Endothelial cell of umbilical vein (primary cell): ENCODE results near the gene ZNF302. TPM values are rescaled to one million over a fixed set of nuclear protein-coding genes. Genes with fewer than 3 reads are reported as not detected.

Experiments used
- BruUV-seq: library from RNA; stranded (reverse); fragments of 400-500 nt; replicated peaks from 2 replicates; lab custom pipeline; 2021; lab: Mats Ljungman, UMichigan
- CTCF ChIA-PET: fragments of 300-600, 350-600 bp; sonication (Branson Sonifier 250); formaldehyde crosslinking; loops from one replicate; lab custom pipeline; 2021; ENCODE audit warnings: antibody characterized with exemption, inconsistent platforms; lab: Charles Lee
- POLR2A ChIA-PET: fragments of 300-600, 350-600 bp; sonication (Branson Sonifier 250); formaldehyde crosslinking; loops from one replicate; lab custom pipeline; 2021; ENCODE audit warnings: antibody characterized with exemption, inconsistent platforms; lab: Charles Lee
- DNase-seq: peaks from one replicate; pipeline ENCODE4 v3.0.0-alpha.2; 2011; ENCODE audit warnings: low read depth, low spot score
- FAIRE-seq: peaks from 2 replicates; lab custom pipeline; 2011; peaks lifted over from hg19 to GRCh38; lab: Jason Lieb, UNC
- H2AFZ ChIP-seq: 2 replicates; pipeline ENCODE4 v1.6.0; 2012; ENCODE audit warnings: low read depth, low read length, control low read depth, inconsistent platforms
- H3K27ac ChIP-seq: 2 replicates; pipeline ENCODE4 v1.5.1; 2011; ENCODE audit warnings: low read depth, mild to moderate bottlenecking, control low read depth, low read length, moderate library complexity; ENCODE audit not compliant: insufficient read depth
- H3K27me3 ChIP-seq, 2 experiments: 2 replicates each; pipeline versions ENCODE4 v1.6.0 to v1.6.1; 2011; ENCODE audit warnings: low read length in 2 of 2, mixed read lengths in 1 of 2; ENCODE audit not compliant: control insufficient read depth in 2 of 2, insufficient read depth in 2 of 2
- H3K36me3 ChIP-seq, 2 experiments: 2 replicates in 1 of 2; 3 replicates in 1 of 2; pipeline ENCODE4 v1.5.1; 2011; ENCODE audit warnings: low read length in 2 of 2, mild to moderate bottlenecking in 1 of 2, moderate library complexity in 1 of 2; ENCODE audit not compliant: control insufficient read depth in 2 of 2, insufficient read depth in 2 of 2; ENCODE audit errors: extremely low read depth in 1 of 2
- H3K4me1 ChIP-seq: 3 replicates; pipeline ENCODE4 v1.5.1; 2011; ENCODE audit warnings: mild to moderate bottlenecking, low read length; ENCODE audit not compliant: control insufficient read depth, insufficient read depth; ENCODE audit errors: extremely low read depth
- H3K4me2 ChIP-seq: 2 replicates; pipeline ENCODE4 v1.6.1; 2011; ENCODE audit warnings: low read length, control low read depth, mixed read lengths; ENCODE audit not compliant: insufficient read depth
- H3K4me3 ChIP-seq, 3 experiments: fragments of 200-600 bp in 1 of 3; sonication (generic), shearing (Covaris generic) in 1 of 3; replicated peaks in 1 of 3; 2 replicates each; pipeline ENCODE4 v1.5.1; 2011 to 2016; ENCODE audit warnings: control low read depth in 3 of 3, low read length in 3 of 3, mild to moderate bottlenecking in 2 of 3, inconsistent platforms in 1 of 3, low read depth in 1 of 3, moderate library complexity in 1 of 3; ENCODE audit not compliant: insufficient read depth in 1 of 3
- H3K79me2 ChIP-seq: 2 replicates; pipeline ENCODE4 v1.6.0; 2012; ENCODE audit warnings: low read length, inconsistent platforms; ENCODE audit not compliant: control insufficient read depth, insufficient read depth
- H3K9ac ChIP-seq: replicated peaks from 2 replicates; pipeline ENCODE3; 2011; ENCODE audit warnings: low read length, control low read depth; ENCODE audit not compliant: insufficient read depth; ENCODE audit errors: extremely low read depth
- H3K9me1 ChIP-seq: replicated peaks from 3 replicates; pipeline ENCODE4 v1.6.0; 2011; ENCODE audit warnings: mild to moderate bottlenecking, low read length; ENCODE audit not compliant: control insufficient read depth, insufficient read depth; ENCODE audit errors: extremely low read depth
- H3K9me3 ChIP-seq: replicated peaks from 2 replicates; pipeline ENCODE4 v1.5.1; 2012; ENCODE audit warnings: low read length, inconsistent platforms; ENCODE audit not compliant: control insufficient read depth, insufficient read depth
- H4K20me1 ChIP-seq: replicated peaks from 2 replicates; pipeline ENCODE3; 2011; ENCODE audit warnings: mild to moderate bottlenecking, low read length; ENCODE audit not compliant: control insufficient read depth, insufficient read depth; ENCODE audit errors: extremely low read depth
- CTCF ChIP-seq, 2 donors: IDR thresholded peaks; 1 replicate in 1 of 2; 2 replicates in 1 of 2; pipeline ENCODE4 v1.5.1; 2011; ENCODE audit warnings: low read length in 2 of 2, mild to moderate bottlenecking in 2 of 2, moderate library complexity in 2 of 2, control low read depth in 1 of 2, inconsistent platforms in 1 of 2, low read depth in 1 of 2; ENCODE audit not compliant: insufficient read depth in 1 of 2; ENCODE audit errors: extremely low read depth in 1 of 2
- EZH2 ChIP-seq: IDR thresholded peaks from 2 replicates; pipeline ENCODE4 v1.6.1; 2012; ENCODE audit warnings: borderline replicate concordance, low read depth, mild to moderate bottlenecking, moderate library complexity, low read length, inconsistent platforms; ENCODE audit not compliant: severe bottlenecking
- FOS ChIP-seq: IDR thresholded peaks from 2 replicates; pipeline ENCODE4 v1.6.1; 2011; ENCODE audit warnings: mild to moderate bottlenecking, low read length, moderate library complexity, borderline replicate concordance; ENCODE audit not compliant: insufficient read depth
- GATA2 ChIP-seq: IDR thresholded peaks from 2 replicates; pipeline ENCODE4 v1.7.0; 2011; ENCODE audit warnings: low read depth, mild to moderate bottlenecking, moderate library complexity, mixed read lengths, low read length; ENCODE audit not compliant: insufficient read length, insufficient read depth
- JUN ChIP-seq: IDR thresholded peaks from 2 replicates; pipeline ENCODE4 v1.6.1; 2011; ENCODE audit warnings: borderline replicate concordance, low read depth; ENCODE audit not compliant: insufficient read length, insufficient read depth
- MAX ChIP-seq: IDR thresholded peaks from 2 replicates; pipeline ENCODE4 v1.6.1; 2011; ENCODE audit not compliant: insufficient read depth, insufficient read length
- MYC ChIP-seq: IDR thresholded peaks from one replicate; pipeline ENCODE4 v1.6.1; 2011; ENCODE audit warnings: mild to moderate bottlenecking, low read depth, low read length
- POLR2A ChIP-seq: IDR thresholded peaks from 2 replicates; pipeline ENCODE4 v1.6.1; 2012; ENCODE audit warnings: low read depth, mild to moderate bottlenecking, control low read depth, low read length
- POLR2AphosphoS5 ChIP-seq: IDR thresholded peaks from 2 replicates; pipeline ENCODE4 v1.6.1; 2012; ENCODE audit warnings: low read depth, mild to moderate bottlenecking, control low read depth, low read length, moderate library complexity; ENCODE audit not compliant: insufficient read depth
- dilution Hi-C: fragments of 300-500 bp; cut with MboI; formaldehyde crosslinking; loops from one replicate; pipeline ENCODE4 v1.15.0; 2019; ENCODE audit warnings: low sequenced_read_pairs; ENCODE audit not compliant: extremely low pct_ligation_motif_present
- intact Hi-C: fragments of 100-400 bp; cut with micrococcal nuclease; formaldehyde crosslinking; loops from one replicate; pipeline ENCODE4 v1.10.0; 2022
- polyA plus RNA-seq, 4 experiments: library from polyadenylated mRNA; depleted of rRNA in 3 of 4; stranded (reverse) in 3 of 4; unstranded in 1 of 4; fragments of >200 nt; gene quantifications; 2 replicates each; pipeline versions ENCODE4 v1.2.1 to v1.2.3, GENCODE V29; 2011 to 2012; ENCODE audit warnings: missing spikeins in 1 of 4
- total RNA-seq: library from RNA; stranded (reverse); gene quantifications from 2 replicates; pipeline ENCODE4 v1.2.3, GENCODE V29; 2021

The ZNF302 gene
- total and polyA plus RNA-seq, 2 donors (not counting 3 experiments of a cell fraction or from before 2014, with no cell fraction given) = 8.1 to 15.6 TPM

- peak overlapping the region; percentile 96 for H3K9ac ChIP-seq
- peaks cover 3% of the 10 kb centered on the region for H3K79me2 ChIP-seq
- no peaks in the 10 kb centered on the region for H4K20me1 ChIP-seq
- DNase-seq (no peak), FAIRE-seq (no peak)
- BruUV-seq = no TSS peak
- dilution Hi-C loops (no loop called here), intact Hi-C loops (loop anchor here (2.0 kb wide), 1 partner anchor 35 kb away; no protein-coding TSS in a partner anchor)
- peaks cover 0 to 2% of the 10 kb centered on the region in 2 experiments for H3K27me3 ChIP-seq
- TF ChIP-seq POLR2AphosphoS5 (no peak), EZH2 (no peak), POLR2A (no peak), JUN (no peak), FOS (no peak), MAX (no peak), GATA2 (no peak), MYC (no peak), CTCF (IDR thresholded peaks at IDR 0.05; ENCODE audit: extremely low read depth in 1 of 2, insufficient read depth in 1 of 2, low read depth in 1 of 2, low read length in 2 of 2) (no peak)
- H3K9me1 ChIP-seq = no peaks in the 10 kb centered on the region
- H3K4me3 ChIP-seq = peak overlapping the region; percentile 57 to 72 (median 72)
- POLR2A ChIA-PET = interaction anchor here (1.0 kb wide), 1 partner anchor 249 kb away, joined by 5 read pairs; the partner anchor contains the start of gene ZNF30
- peak overlapping the region; percentile 75 for H3K4me2 ChIP-seq
- H2AFZ ChIP-seq = peak overlapping the region; percentile 86
- peaks cover 10% of the 10 kb centered on the region for H3K4me1 ChIP-seq
- no peaks in the 10 kb centered on the region for H3K9me3 ChIP-seq
- H3K36me3 ChIP-seq = peaks cover 8 to 11% of the 10 kb centered on the region in 2 experiments
- peak overlapping the region; percentile 97 for H3K27ac ChIP-seq
- CTCF ChIA-PET = interaction anchor here (0.9 to 1.3 kb wide), 3 partner anchors 11 to 58 kb away, joined by 3 read pairs; no protein-coding TSS in a partner anchor
Measured at GRCh38 chr19:34678085-34678412, 571 bp downstream of the ZNF302 start.
